Measurements from ENCODE around the gene WDFY3.

The WDFY3 gene

DNA sequence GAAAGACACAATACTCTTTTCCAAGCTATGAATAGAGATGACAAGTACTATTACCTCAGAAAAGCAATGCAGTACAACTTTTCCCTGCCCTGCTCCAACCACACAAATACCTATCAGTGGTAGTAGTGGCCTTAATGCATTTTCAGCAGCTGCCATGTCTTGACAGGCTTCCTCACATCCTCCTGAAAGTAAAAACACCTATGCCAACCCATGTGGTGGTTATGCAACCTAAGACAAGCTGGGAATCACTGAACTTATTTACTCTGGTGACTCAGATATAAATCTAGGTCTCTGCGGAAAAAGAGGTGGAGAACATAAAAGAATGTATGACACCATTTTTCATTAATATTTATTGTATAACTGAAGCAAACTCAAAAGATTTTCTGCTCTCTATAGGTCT lies 14.5 kb downstream of the WDFY3 start:
- DNase-seq = no peak

DNA sequence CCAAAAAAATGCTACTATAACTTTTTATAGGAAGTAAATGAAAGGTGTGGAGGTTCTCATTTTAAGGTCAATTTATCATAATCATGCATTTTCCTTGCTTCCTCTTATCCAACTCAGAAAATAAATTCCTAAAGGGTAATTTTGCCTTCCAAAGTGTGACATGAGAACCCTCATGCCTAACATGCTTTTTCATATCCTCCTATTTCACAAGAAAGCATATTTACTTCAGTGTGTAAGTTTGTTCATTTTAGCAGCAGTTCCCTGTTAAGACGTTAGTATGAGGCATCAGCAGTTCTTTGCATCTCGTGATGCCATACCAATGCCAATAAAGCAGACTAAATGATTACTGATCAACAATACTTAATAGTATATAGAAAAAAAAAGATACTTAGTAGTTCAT lies 18.4 kb downstream of the WDFY3 start:
- DNase-seq = no peak

- peak; percentile 34 for DNase-seq
Observed at GRCh38 chr4:84944947-84945346, 21.5 kb downstream of the WDFY3 start.

GRCh38 chr4:84940960-84941359 lies 25.5 kb downstream of the WDFY3 start:
- DNase-seq = no peak

GRCh38 chr4:84939113-84939512 lies 27.4 kb downstream of the WDFY3 start:
- no peak for DNase-seq

GRCh38 chr4:84938316-84938715 lies 28.2 kb downstream of the WDFY3 start:
- DNase-seq = no peak

DNA sequence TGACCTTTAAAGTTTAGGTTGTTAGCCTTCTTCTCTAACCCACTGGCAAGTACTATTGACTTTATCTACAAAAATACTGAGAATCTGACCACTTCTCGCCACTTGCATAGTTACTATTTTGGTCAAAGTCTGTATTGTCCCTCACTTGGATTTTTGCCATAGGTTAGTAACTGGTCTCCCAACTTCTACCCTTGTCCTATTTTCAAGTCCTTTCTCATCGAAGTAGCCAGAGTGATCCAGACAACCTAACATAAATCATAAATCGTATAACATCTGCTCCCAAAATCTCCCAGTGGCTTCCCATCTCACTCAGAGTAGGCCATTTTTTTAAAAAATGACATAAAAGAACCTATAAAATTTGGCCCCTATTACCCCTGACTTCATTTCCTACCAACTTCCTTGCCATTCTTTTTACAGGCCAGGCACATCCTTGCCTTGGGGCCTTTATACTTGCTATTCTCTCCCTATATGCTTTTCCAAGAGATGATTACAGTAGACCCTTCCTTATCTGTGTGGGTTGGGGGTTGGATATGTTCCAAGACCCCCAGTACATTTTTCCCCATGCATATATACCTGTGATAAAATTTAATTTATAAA lies 29.0 kb downstream of the WDFY3 start:
- DNase-seq = no peak

DNA sequence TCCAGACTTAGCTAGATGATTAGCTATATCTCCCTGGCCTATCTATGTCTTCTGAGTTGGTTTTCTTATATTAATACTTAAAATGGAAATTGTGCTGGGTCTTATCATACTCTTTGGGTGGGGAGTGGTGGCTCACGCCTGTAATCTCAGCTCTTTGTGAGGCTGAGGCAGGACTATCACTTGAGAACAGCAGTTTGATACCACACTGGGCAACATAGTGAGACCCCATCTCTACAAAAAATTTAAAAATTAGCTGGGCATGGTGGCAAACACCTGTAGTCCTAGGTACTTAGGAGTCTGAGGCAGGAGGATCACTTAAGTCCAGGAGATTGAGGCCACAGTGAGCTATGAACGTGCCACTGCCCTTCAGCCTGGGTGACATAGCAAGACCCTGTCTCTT lies 30.4 kb downstream of the WDFY3 start:
- DNase-seq = no peak

GRCh38 chr4:84932462-84932861 lies 34.0 kb downstream of the WDFY3 start:
- peak; percentile 24 for DNase-seq

- no peak for DNase-seq
Observed at GRCh38 chr4:84931961-84932360, 34.5 kb downstream of the WDFY3 start.

GRCh38 chr4:84931274-84931673 lies 35.2 kb downstream of the WDFY3 start:
- no peak for DNase-seq

DNA sequence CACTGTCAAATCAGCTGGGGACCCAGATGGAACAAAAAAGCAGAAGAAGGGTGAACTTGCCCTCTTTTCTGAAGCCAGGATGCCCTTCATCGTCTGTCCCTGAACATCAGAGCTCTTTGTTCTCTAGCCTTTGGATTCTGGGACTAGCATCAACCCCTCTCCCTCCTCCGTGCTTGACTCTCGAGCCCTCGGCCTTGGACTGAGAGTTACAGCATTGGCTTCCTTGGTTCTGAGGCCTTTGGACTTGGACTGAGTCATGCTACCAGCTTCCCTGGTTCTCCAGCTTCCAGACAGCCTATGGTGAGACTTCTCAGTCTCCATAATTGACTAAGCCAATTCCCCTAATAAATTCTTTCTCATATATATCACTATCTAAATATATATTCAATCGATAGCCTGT lies 38.4 kb downstream of the WDFY3 start:
- no peak for DNase-seq

GRCh38 chr4:84927428-84927827 lies 39.1 kb downstream of the WDFY3 start:
- DNase-seq = no peak

- no peak for DNase-seq
Observed at GRCh38 chr4:84925558-84925957, 40.9 kb downstream of the WDFY3 start.

DNA sequence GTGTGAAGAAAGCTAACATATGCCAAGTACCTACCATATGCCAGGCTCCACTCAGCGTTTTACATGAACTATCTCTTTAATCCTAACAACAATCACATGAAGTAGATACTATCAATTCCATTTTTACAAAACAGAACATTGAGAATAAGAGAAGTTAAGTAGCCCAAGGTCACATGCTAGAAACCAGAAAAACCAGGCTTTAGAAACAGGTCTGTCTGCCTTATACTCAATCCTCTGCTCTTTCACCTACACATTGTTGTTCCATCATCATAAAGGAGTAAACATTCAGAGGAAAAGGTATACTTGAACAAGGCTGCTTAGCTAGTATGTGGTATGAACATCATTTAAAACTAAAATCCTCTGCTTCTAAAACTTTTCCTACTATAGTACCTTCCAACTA lies 42.1 kb downstream of the WDFY3 start:
- no peak for DNase-seq

DNA sequence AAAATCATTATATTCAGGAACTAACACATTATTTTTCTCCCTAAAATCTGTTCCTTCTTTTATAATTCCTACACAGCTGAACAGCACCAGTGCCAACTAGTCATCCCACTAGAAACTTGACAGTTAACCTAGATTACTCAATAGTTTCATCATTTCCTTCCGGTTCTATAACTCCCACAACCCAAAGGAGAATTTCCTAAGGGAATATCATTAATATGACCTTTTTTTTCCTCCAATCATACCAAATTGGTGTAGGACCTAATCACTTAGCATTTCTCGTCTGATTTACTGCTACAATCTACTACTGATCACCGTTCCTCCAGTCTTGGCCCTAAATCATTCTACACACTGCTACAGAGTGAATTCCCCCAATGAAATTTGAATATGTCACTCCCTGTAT lies 45.9 kb downstream of the WDFY3 start:
- peak; percentile 48 for DNase-seq

DNA sequence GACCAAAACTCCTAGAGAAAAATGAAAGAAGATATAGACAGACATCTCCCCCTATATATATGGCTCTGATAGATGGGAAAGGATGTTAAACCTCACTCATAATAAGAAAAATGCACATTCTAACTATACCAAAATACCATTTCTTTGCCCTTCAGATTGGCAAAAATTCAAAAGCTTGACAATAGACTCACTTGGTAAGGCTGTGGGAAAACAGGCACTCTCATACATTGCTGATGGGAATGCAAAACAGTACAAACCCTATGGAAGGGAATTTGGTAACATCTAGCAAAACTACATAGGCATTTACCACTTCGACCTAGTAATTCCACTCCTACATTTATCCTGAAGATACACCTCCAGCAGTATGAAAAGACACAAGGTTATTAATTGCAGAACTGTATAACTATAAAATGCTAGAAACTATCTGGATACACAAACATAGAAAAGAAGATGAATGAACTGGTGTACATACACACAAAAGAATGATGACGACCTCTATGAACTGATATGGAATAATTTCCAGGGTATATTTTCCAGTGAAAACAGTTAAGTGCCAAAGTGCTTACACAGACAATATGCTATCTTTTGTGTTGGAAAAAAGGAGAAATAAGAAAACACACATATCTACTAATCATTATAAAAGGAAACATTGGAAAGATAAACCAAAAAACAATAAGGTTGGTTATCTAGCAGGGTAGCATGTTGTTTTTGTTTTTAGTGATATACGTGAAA lies 48.5 kb downstream of the WDFY3 start:
- no peak for DNase-seq

DNA sequence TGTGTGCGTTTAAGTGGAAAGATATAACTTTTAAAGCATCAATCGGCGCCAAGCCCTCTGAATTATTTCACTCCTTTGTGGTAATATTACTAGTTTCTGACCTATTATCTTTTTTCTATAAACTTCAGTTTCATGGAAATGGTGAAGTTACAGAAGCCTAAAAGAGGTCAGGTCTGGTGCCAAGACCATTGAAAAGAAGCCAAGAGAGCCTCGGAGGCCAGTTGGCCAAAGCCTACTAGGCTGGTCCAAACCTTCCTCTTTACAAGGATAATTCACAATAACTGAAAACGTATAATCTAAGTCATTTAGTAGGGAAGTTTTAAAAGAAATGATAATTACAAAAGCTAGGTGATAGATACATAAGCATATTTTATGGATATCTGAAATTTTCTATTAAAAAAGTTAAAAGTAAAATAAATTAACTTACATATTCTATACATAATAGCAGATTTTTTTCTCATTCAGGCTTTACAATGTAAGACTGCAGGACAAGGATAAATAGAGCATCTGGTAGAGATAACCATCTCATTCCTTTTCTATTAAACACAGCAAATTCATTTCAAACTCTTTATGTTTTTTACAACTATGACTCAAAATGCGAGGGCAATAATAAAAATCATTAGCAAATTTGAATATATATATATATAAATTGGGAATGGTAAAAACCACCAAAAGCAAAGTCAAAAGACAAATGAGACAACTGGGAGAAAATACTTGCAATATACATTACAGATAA lies 49.2 kb downstream of the WDFY3 start:
- no peak for DNase-seq

- DNase-seq = no peak
Observed at GRCh38 chr4:84916227-84916626, 50.3 kb downstream of the WDFY3 start.

DNA sequence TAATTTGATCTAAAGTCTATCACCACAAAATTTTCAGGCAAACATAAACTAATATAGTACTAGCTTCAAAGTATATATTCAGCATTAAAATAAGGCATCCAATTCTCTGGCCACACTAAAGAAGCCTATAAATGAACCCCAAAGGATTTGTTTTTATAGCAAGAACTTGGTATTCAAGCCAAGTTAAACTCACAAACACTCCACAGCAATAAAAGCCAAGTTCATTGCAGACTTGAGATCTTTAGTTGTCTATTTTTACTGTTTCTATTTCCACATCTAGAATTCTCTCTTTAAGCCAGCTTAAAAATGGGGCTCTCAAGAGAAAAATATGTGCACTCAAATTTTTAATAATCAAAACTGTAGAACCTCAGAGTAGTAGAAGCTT lies 51.1 kb downstream of the WDFY3 start:
- DNase-seq = no peak

- no peak for DNase-seq
Observed at GRCh38 chr4:84914686-84915395, 51.6 kb downstream of the WDFY3 start.

- DNase-seq = no peak
Observed at GRCh38 chr4:84913176-84913575, 53.3 kb downstream of the WDFY3 start.

- DNase-seq = no peak
Observed at GRCh38 chr4:84912741-84913140, 53.7 kb downstream of the WDFY3 start.

DNA sequence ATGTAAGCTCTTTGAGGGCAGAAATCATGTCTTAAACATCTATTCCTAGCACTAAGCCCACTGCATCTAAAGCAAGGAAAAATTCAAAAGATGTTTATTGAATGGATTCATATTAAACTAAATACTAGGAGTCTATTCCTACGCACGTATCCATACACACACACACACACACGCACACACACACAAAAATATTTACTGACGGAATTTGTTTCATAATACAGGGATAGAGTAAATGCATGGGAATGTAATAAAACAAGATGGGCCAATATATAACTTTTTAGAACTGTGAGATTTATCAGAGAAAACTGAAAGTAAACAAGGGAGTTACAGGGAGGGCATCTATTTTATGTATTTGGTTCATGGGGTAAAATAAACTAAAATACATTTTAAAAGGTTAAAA lies 57.6 kb downstream of the WDFY3 start:
- no peak for DNase-seq
